Naive thymus-derived CD4-positive, alpha-beta T cell (primary cell): ENCODE data around the gene TGFBR3. TPM values are rescaled to one million over a fixed set of nuclear protein-coding genes. Genes with fewer than 3 reads are reported as not detected.

Experiments used
- ATAC-seq: fragments of 150-1000 bp; cut with Tn5 transposase; 2 replicates; pipeline ENCODE4 v1.10.0; 2021; ENCODE audit warnings: mild to moderate bottlenecking, moderate library complexity
- CTCF ChIA-PET: fragments of 350-600 bp; sonication (Branson Sonifier 250); formaldehyde crosslinking; loops from one replicate; lab custom pipeline; 2021; ENCODE audit warnings: antibody characterized with exemption; lab: Charles Lee
- POLR2A ChIA-PET: fragments of 350-600 bp; sonication (Branson Sonifier 250); formaldehyde crosslinking; loops from one replicate; lab custom pipeline; 2021; ENCODE audit warnings: antibody characterized with exemption, inconsistent platforms; lab: Charles Lee
- DNase-seq, 9 donors: peaks; one replicate each; pipeline versions ENCODE4 v3.0.0 to v3.0.0-alpha.2; 2020 to 2022; ENCODE audit warnings: mixed read lengths in 1 of 9
- H3K27ac ChIP-seq: one replicate; pipeline ENCODE4 v1.7.0; 2013; ENCODE audit warnings: mild to moderate bottlenecking, low read depth, low read length, moderate library complexity
- H3K27me3 ChIP-seq, 2 donors: one replicate each; pipeline ENCODE4 v1.7.0; 2013; ENCODE audit warnings: low read length in 2 of 2, mild to moderate bottlenecking in 2 of 2, moderate library complexity in 2 of 2; ENCODE audit not compliant: control insufficient read depth in 2 of 2, insufficient read depth in 2 of 2
- H3K36me3 ChIP-seq, 3 experiments: 1 replicate in 2 of 3; 2 replicates in 1 of 3; pipeline ENCODE4 v1.7.0; 2013; ENCODE audit warnings: low read length in 3 of 3, mild to moderate bottlenecking in 3 of 3, moderate library complexity in 1 of 3; ENCODE audit not compliant: insufficient read depth in 3 of 3, control insufficient read depth in 2 of 3
- H3K4me1 ChIP-seq, 2 donors: one replicate each; pipeline ENCODE4 v1.7.0; 2013; ENCODE audit warnings: low read length in 2 of 2, mild to moderate bottlenecking in 2 of 2, moderate library complexity in 1 of 2; ENCODE audit not compliant: control insufficient read depth in 2 of 2, insufficient read depth in 2 of 2
- H3K4me3 ChIP-seq: 2 replicates; pipeline ENCODE4 v1.7.0; 2013; ENCODE audit warnings: mild to moderate bottlenecking, low read length
- H3K9me3 ChIP-seq, 3 experiments: 1 replicate in 2 of 3; 2 replicates in 1 of 3; pipeline ENCODE4 v1.7.0; 2013; ENCODE audit warnings: low read length in 3 of 3; ENCODE audit not compliant: control insufficient read depth in 2 of 3
- H3K27ac Mint-ChIP-seq, 9 donors: one replicate each; pipeline ENCODE4 v1.8.0; 2020 to 2022; ENCODE audit warnings: mixed read lengths in 9 of 9, mild to moderate bottlenecking in 8 of 9, moderate library complexity in 5 of 9, inconsistent platforms in 2 of 9
- H3K27me3 Mint-ChIP-seq, 5 donors: one replicate each; pipeline ENCODE4 v1.8.0; 2021 to 2022; ENCODE audit warnings: mixed read lengths in 5 of 5, mild to moderate bottlenecking in 1 of 5
- H3K36me3 Mint-ChIP-seq, 5 donors: one replicate each; pipeline ENCODE4 v1.8.0; 2020 to 2022; ENCODE audit warnings: mixed read lengths in 5 of 5, mild to moderate bottlenecking in 3 of 5, inconsistent platforms in 1 of 5
- H3K4me1 Mint-ChIP-seq, 7 donors: one replicate each; pipeline ENCODE4 v1.8.0; 2020 to 2022; ENCODE audit warnings: mixed read lengths in 7 of 7, mild to moderate bottlenecking in 3 of 7, inconsistent platforms in 1 of 7
- H3K4me3 Mint-ChIP-seq, 10 donors: one replicate each; pipeline ENCODE4 v1.8.0; 2020 to 2022; ENCODE audit warnings: mild to moderate bottlenecking in 10 of 10, mixed read lengths in 10 of 10, moderate library complexity in 6 of 10, inconsistent platforms in 2 of 10
- H3K9me3 Mint-ChIP-seq, 11 donors: one replicate each; pipeline ENCODE4 v1.8.0; 2020 to 2022; ENCODE audit warnings: mixed read lengths in 11 of 11, mild to moderate bottlenecking in 4 of 11, inconsistent platforms in 1 of 11, moderate library complexity in 1 of 11
- intact Hi-C, 2 donors: fragments of 100-400 bp; cut with micrococcal nuclease; formaldehyde crosslinking; loops; one replicate each; pipeline ENCODE4 v1.15.1; 2023
- polyA plus RNA-seq, 2 donors: library from polyadenylated mRNA; unstranded; fragments of 300-500 nt; fragmentation: Illumina TruSeq; gene quantifications; one replicate each; pipeline ENCODE4 v1.2.3, GENCODE V29; 2021
- total RNA-seq, 6 experiments: library from RNA in 5 of 6; stranded (reverse) in 5 of 6; gene quantifications; 1 replicate in 5 of 6; 2 replicates in 1 of 6; pipeline ENCODE4 v1.2.3 and lab custom pipeline; 2021 to 2026

Gene TGFBR3
- total and polyA plus RNA-seq, 7 experiments from 2014 or later = 9.4 to 36.3 (median 11.4) TPM

DNA sequence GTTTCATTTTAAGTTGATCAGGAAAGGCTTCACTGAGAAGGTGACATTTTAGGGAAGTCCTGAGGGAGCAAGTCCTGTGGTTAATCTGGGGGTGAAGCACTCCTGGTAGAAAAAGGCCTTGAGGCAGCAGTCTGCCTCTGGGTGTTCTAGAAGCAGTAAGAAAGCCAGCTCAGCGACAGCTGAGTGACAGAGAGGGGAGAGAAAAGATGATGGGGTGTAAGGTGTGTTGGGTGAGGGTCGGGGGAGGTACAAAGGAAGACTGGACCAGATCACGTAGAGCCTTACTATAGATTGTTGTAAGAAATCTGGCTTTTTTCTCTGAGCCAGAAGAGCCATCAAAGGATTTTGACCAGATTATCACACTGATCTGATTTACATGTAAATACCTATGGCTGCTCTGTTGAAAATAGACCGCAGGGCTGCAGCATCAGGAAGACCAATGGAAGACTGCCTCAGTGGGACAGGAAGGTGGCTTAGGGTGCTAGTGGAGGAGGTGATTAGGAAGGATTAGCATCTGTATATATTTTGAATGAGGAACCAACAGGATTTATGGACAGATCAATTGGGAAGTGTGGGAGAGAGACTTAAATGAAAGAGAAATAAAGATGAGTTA is 254.1 kb downstream of the TGFBR3 start:
- no peaks in the 10 kb centered on the region for H3K36me3 Mint-ChIP-seq
- DNase-seq (no peak), ATAC-seq (no peak)
- Histone ChIP-seq H3K4me3 (no peak overlapping the region), H3K9me3 (no peaks in the 10 kb centered on the region), H3K27me3 (no peaks in the 10 kb centered on the region), H3K36me3 (no peaks in the 10 kb centered on the region), H3K27ac (no peak overlapping the region), H3K4me1 (no peaks in the 10 kb centered on the region)
- POLR2A ChIA-PET = no interaction called here
- peaks cover 0 to 8% (median 4%) of the 10 kb centered on the region in 7 donors for H3K4me1 Mint-ChIP-seq
- CTCF ChIA-PET = no interaction called here
- no peak overlapping the region for H3K4me3 Mint-ChIP-seq
- peaks cover 0 to 6% (median 0%) of the 10 kb centered on the region in 5 donors for H3K27me3 Mint-ChIP-seq
- peak overlapping the region in 2 of 9 donors; percentile 17 to 38 for H3K27ac Mint-ChIP-seq
- H3K9me3 Mint-ChIP-seq = peaks cover 0 to 5% (median 0%) of the 10 kb centered on the region in 11 donors
- intact Hi-C loops = loop anchor here in 1 of 2 donors (5.0 kb wide), 1 partner anchor 70 kb away; no protein-coding TSS in a partner anchor

DNA sequence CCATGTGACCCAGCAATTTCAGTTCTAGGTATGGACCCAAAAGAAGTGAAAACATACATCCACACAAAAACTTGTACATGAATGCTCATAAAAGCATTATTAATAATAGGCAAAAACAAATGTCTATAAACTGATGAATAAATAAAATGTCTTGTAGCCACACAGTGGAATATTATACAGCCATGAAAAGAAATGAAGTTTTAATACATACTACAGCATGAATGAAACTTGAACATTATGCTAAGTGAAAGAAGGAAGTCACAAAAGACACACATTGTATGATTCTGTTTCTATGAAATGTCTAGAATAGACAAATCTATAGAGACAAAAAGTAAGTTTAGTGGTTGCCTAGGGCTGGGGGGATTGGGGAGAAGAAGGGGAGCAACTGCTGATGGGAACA is 255.1 kb downstream of the TGFBR3 start:
- H3K9me3 ChIP-seq = no peaks in the 10 kb centered on the region
- intact Hi-C loops = loop anchor here in 1 of 2 donors (5.0 kb wide), 1 partner anchor 69 kb away; no protein-coding TSS in a partner anchor
- Mint-ChIP-seq H3K27me3 (peaks cover 0 to 6% (median 0%) of the 10 kb centered on the region in 5 donors), H3K27ac (no peak overlapping the region), H3K9me3 (peaks cover 0 to 5% (median 0%) of the 10 kb centered on the region in 11 donors), H3K4me1 (peaks cover 0 to 8% (median 4%) of the 10 kb centered on the region in 7 donors), H3K4me3 (no peak overlapping the region), H3K36me3 (no peaks in the 10 kb centered on the region)
- CTCF ChIA-PET = no interaction called here
- ATAC-seq = no peak
- H3K36me3 ChIP-seq = no peaks in the 10 kb centered on the region
- H3K4me1 ChIP-seq = no peaks in the 10 kb centered on the region
- no peak overlapping the region for H3K27ac ChIP-seq
- H3K4me3 ChIP-seq = no peak overlapping the region
- POLR2A ChIA-PET = no interaction called here
- DNase-seq = no peak
- no peaks in the 10 kb centered on the region for H3K27me3 ChIP-seq

Other genes starting within 250 kb of the TGFBR3 start
- gene BRDT, start 63.2 kb upstream of the TGFBR3 start, total RNA-seq = not detected
- not detected for gene BRDT, start 63.2 kb upstream of the TGFBR3 start, polyA plus RNA-seq
- under 1 TPM in 1 of 5 experiments, not detected in 4; 0.44 TPM for gene EPHX4, start 143.8 kb upstream of the TGFBR3 start, total RNA-seq
- gene EPHX4, start 143.8 kb upstream of the TGFBR3 start, polyA plus RNA-seq = not detected
- gene SETSIP, start 189.3 kb upstream of the TGFBR3 start, total RNA-seq = not detected
- not detected for gene SETSIP, start 189.3 kb upstream of the TGFBR3 start, polyA plus RNA-seq
- gene BTBD8, start 194.2 kb upstream of the TGFBR3 start, total RNA-seq = 10 to 100 TPM in 1 of 5 experiments, 1 to 10 TPM in 4; 2.4 to 11.4 (median 5.3) TPM
- gene BTBD8, start 194.2 kb upstream of the TGFBR3 start, polyA plus RNA-seq = 1 to 10 TPM; 1.7 to 1.9 TPM